Mesenchymal stem cell (in vitro differentiated cells and primary cell): Measurements from ENCODE around the gene PIP4K2A.
A peak's percentile ranks its signal among the peaks of the same experiment; 100 is the strongest.

Experiments used
- DNase-seq: peaks from one replicate; pipeline ENCODE4 v3.0.0-alpha.2; 2013
- H2AFZ ChIP-seq: one replicate; pipeline ENCODE4 v1.6.1; 2013; ENCODE audit warnings: low read depth, mild to moderate bottlenecking, control low read depth, inconsistent platforms, low read length, moderate library complexity
- H2AK5ac ChIP-seq: 2 replicates; pipeline ENCODE4 v1.6.1; 2013; ENCODE audit warnings: low read length, moderate library complexity, mild to moderate bottlenecking, inconsistent platforms; ENCODE audit not compliant: severe bottlenecking
- H2BK120ac ChIP-seq: one replicate; pipeline ENCODE4 v1.6.1; 2013; ENCODE audit warnings: low read depth, mild to moderate bottlenecking, inconsistent platforms, low read length, moderate library complexity
- H2BK12ac ChIP-seq, 2 experiments: one replicate each; pipeline ENCODE4 v1.6.1; 2013; ENCODE audit warnings: inconsistent platforms in 2 of 2, low read length in 2 of 2, mild to moderate bottlenecking in 2 of 2, moderate library complexity in 2 of 2, control low read depth in 1 of 2
- H2BK15ac ChIP-seq: one replicate; pipeline ENCODE4 v1.6.1; 2013; ENCODE audit warnings: mild to moderate bottlenecking, low read depth, inconsistent platforms; ENCODE audit not compliant: poor library complexity, severe bottlenecking
- H2BK5ac ChIP-seq: 2 replicates; pipeline ENCODE4 v1.6.1; 2013; ENCODE audit warnings: low read depth, mild to moderate bottlenecking, low read length, control low read depth, inconsistent platforms; ENCODE audit not compliant: poor library complexity, severe bottlenecking
- H3K14ac ChIP-seq, 2 experiments: one replicate each; pipeline ENCODE4 v1.6.1; 2013; ENCODE audit warnings: inconsistent platforms in 2 of 2, low read length in 2 of 2, control low read depth in 1 of 2, mild to moderate bottlenecking in 1 of 2, moderate library complexity in 1 of 2
- H3K18ac ChIP-seq, 2 experiments: one replicate each; pipeline ENCODE4 v1.6.1; 2013; ENCODE audit warnings: inconsistent platforms in 2 of 2, low read length in 2 of 2, control low read depth in 1 of 2, low read depth in 1 of 2, mild to moderate bottlenecking in 1 of 2
- H3K23ac ChIP-seq, 2 experiments: one replicate each; pipeline ENCODE4 v1.6.1; 2013; ENCODE audit warnings: inconsistent platforms in 2 of 2, low read length in 2 of 2, mild to moderate bottlenecking in 2 of 2, moderate library complexity in 2 of 2, control low read depth in 1 of 2
- H3K27ac ChIP-seq: 2 replicates; pipeline ENCODE4 v1.5.1; 2013; ENCODE audit warnings: mild to moderate bottlenecking, moderate library complexity, low read length, control low read depth, inconsistent platforms; ENCODE audit not compliant: poor library complexity, severe bottlenecking
- H3K27me3 ChIP-seq, 2 experiments: 2 replicates each; pipeline versions ENCODE4 v1.6.1 to v1.7.0; 2013; ENCODE audit warnings: low read length in 2 of 2, mild to moderate bottlenecking in 2 of 2, moderate library complexity in 2 of 2, control low read depth in 1 of 2, inconsistent platforms in 1 of 2; ENCODE audit not compliant: control insufficient read depth in 1 of 2, insufficient read depth in 1 of 2
- H3K36me3 ChIP-seq, 2 experiments: 2 replicates each; pipeline versions ENCODE4 v1.6.1 to v1.7.0; 2013; ENCODE audit warnings: low read length in 2 of 2, control low read depth in 1 of 2, inconsistent platforms in 1 of 2, low read depth in 1 of 2, mild to moderate bottlenecking in 1 of 2; ENCODE audit not compliant: insufficient read depth in 2 of 2, control insufficient read depth in 1 of 2
- H3K4ac ChIP-seq, 2 experiments: one replicate each; pipeline ENCODE4 v1.6.1; 2013; ENCODE audit warnings: inconsistent platforms in 2 of 2, low read length in 2 of 2, mild to moderate bottlenecking in 2 of 2, moderate library complexity in 2 of 2, control low read depth in 1 of 2, low read depth in 1 of 2
- H3K4me1 ChIP-seq: 2 replicates; pipeline ENCODE4 v1.6.1; 2013; ENCODE audit warnings: low read depth, low read length, control low read depth; ENCODE audit not compliant: control insufficient read depth, insufficient read depth
- H3K4me2 ChIP-seq: 2 replicates; pipeline ENCODE4 v1.6.1; 2013; ENCODE audit warnings: low read length, mild to moderate bottlenecking, inconsistent platforms; ENCODE audit not compliant: poor library complexity, severe bottlenecking
- H3K4me3 ChIP-seq, 2 experiments: 2 replicates each; pipeline versions ENCODE4 v1.5.1 to v1.7.0; 2013; ENCODE audit warnings: low read length in 2 of 2, mild to moderate bottlenecking in 2 of 2, control low read depth in 1 of 2, low read depth in 1 of 2; ENCODE audit not compliant: insufficient read depth in 1 of 2
- H3K79me1 ChIP-seq: replicated peaks from 2 replicates; pipeline ENCODE4 v1.6.1; 2013; ENCODE audit warnings: mild to moderate bottlenecking, control low read depth, low read length, inconsistent platforms; ENCODE audit not compliant: poor library complexity, severe bottlenecking
- H3K9ac ChIP-seq: 2 replicates; pipeline ENCODE4 v1.7.0; 2013; ENCODE audit warnings: mild to moderate bottlenecking, low read length, moderate library complexity
- H3K9me3 ChIP-seq: 2 replicates; pipeline ENCODE4 v1.7.0; 2013; ENCODE audit warnings: mild to moderate bottlenecking, low read length; ENCODE audit not compliant: control insufficient read depth
- H4K8ac ChIP-seq: one replicate; pipeline ENCODE4 v1.6.1; 2013; ENCODE audit warnings: inconsistent platforms, mild to moderate bottlenecking, low read length, moderate library complexity
- H4K91ac ChIP-seq: one replicate; pipeline ENCODE4 v1.6.1; 2013; ENCODE audit warnings: mild to moderate bottlenecking, low read length, inconsistent platforms
- WGBS: methylation state at CpG from one replicate; pipeline ENCODE4 v1.1.7; 2013; ENCODE audit warnings: mixed read lengths; 5-methylcytosine and 5-hydroxymethylcytosine counted together

The PIP4K2A gene

DNA sequence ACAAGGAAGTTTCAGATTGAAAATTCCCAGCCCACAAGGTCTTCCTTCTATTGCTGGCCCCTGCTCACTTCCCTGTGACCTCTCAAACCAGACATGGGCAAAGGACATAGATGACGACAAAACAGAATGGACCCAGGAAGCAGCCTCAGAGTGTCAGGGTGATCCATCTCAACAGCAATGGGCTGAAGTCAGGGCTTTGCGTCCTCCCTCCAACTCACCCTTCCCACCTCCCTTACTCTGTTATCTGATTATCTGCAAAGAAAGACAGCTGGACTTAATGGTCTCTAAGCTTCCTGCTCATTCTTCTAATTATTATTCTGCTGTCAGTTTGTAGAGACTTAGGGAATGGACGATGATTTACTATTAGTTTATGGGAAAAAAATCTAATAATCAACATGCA, 115.9 kb downstream of the PIP4K2A start:
- peaks cover 34% of the 10 kb centered on the region for H3K79me1 ChIP-seq
- no peak overlapping the region for H4K91ac ChIP-seq
- H4K8ac ChIP-seq, result no peak overlapping the region
- H3K36me3 ChIP-seq, result peaks cover 10 to 16% of the 10 kb centered on the region in 2 experiments
- H3K23ac ChIP-seq, result no peak overlapping the region
- H2AFZ ChIP-seq, result no peak overlapping the region
- no peak overlapping the region for H2BK120ac ChIP-seq
- no peak overlapping the region for H2BK12ac ChIP-seq
- H3K18ac ChIP-seq, result peak overlapping the region in 1 of 2 experiments; percentile 64
- H3K9me3 ChIP-seq, result no peaks in the 10 kb centered on the region
- H3K27ac ChIP-seq, result peak overlapping the region; percentile 51
- peak overlapping the region; percentile 15 for H3K9ac ChIP-seq
- H3K4ac ChIP-seq, result peak overlapping the region in 1 of 2 experiments; percentile 30
- peak; percentile 60 for DNase-seq
- H2AK5ac ChIP-seq, result peak overlapping the region; percentile 88
- H2BK15ac ChIP-seq, result no peak overlapping the region
- H3K4me2 ChIP-seq, result no peak overlapping the region
- 2% methylated on average over 2 of the region's 3 CpGs for WGBS
- no peaks in the 10 kb centered on the region for H3K27me3 ChIP-seq
- peaks cover 25% of the 10 kb centered on the region for H3K4me1 ChIP-seq
- no peak overlapping the region for H3K4me3 ChIP-seq
- no peak overlapping the region for H2BK5ac ChIP-seq
- peak overlapping the region in 1 of 2 experiments; percentile 5 for H3K14ac ChIP-seq

DNA sequence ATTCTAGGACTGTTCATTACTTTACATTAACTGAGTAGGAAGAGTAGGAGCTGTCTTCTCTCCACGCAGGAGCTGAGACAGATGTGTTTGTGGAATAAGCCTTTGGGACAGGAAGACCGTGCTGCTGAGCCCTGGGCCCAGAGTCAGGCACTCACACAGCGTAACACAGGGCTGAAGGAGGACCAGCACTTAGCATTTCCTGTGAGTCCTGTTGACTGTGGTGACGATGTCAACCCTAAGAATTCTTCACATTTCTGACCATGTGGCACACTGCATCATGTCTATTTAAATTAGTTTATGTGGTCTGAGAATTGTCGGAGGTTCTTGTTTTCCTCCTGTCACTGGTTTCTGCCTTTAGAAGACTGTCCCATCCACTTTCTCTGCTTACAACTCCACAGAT, 117.2 kb downstream of the PIP4K2A start:
- Histone ChIP-seq H2AK5ac (peak overlapping the region; percentile 19), H3K23ac (peak overlapping the region in 1 of 2 experiments; percentile 46), H3K14ac (peak overlapping the region in 1 of 2 experiments; percentile 74), H2BK5ac (no peak overlapping the region), H3K4me1 (peaks cover 25% of the 10 kb centered on the region), H3K27ac (no peak overlapping the region), H3K27me3 (no peaks in the 10 kb centered on the region), H2BK12ac (no peak overlapping the region), H3K79me1 (peaks cover 40% of the 10 kb centered on the region), H2BK15ac (no peak overlapping the region), H3K9ac (no peak overlapping the region), H4K8ac (no peak overlapping the region), H3K4ac (peak overlapping the region in 1 of 2 experiments; percentile 43), H3K4me3 (no peak overlapping the region), H2BK120ac (no peak overlapping the region), H2AFZ (peak overlapping the region; percentile 33), H4K91ac (no peak overlapping the region), H3K9me3 (no peaks in the 10 kb centered on the region), H3K4me2 (no peak overlapping the region), H3K36me3 (peaks cover 15 to 19% of the 10 kb centered on the region in 2 experiments), H3K18ac (peak overlapping the region in 1 of 2 experiments; percentile 21)
- DNase-seq, result peak; percentile 88
- 4% methylated on average over 3 of the region's 5 CpGs for WGBS

DNA sequence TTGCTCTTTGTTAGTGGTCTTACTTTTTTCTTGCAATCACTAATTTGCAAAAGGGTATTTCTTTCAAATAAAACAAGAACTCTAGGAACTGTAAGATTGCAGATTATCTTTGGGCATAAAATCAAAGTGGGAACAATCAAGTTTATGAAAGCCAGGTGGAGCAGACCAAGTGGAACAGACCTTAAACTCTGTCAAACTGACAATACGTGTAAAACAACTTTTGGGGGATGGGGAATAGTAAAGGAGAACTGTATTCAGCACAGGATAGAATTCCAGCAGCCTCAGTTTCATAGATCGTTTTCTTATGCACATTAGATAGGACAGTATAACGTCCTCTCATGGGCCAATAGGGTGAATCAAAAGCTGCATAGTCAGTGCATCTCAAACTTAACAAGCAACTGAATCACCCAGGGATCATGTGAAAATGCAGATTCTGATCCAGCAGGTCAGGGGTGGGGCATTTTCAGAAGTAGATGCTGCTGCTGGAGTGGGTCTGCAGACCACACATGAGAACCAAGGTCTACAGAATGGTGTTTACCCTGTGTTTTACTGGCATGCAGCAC, 120.7 kb downstream of the PIP4K2A start:
- no peak overlapping the region for H3K23ac ChIP-seq
- H4K91ac ChIP-seq, result no peak overlapping the region
- peaks cover 34% of the 10 kb centered on the region for H3K79me1 ChIP-seq
- H4K8ac ChIP-seq, result no peak overlapping the region
- H2BK12ac ChIP-seq, result no peak overlapping the region
- no peak overlapping the region for H3K4me2 ChIP-seq
- no peak for DNase-seq
- H3K36me3 ChIP-seq, result peaks cover 19 to 34% of the 10 kb centered on the region in 2 experiments
- H3K14ac ChIP-seq, result no peak overlapping the region
- H2BK15ac ChIP-seq, result no peak overlapping the region
- H3K9ac ChIP-seq, result no peak overlapping the region
- H2BK5ac ChIP-seq, result no peak overlapping the region
- H3K4me3 ChIP-seq, result no peak overlapping the region
- H3K27me3 ChIP-seq, result no peaks in the 10 kb centered on the region
- H3K4ac ChIP-seq, result no peak overlapping the region
- WGBS, result 100% methylated on average over 3 of the region's 3 CpGs
- H2AK5ac ChIP-seq, result no peak overlapping the region
- H3K4me1 ChIP-seq, result peaks cover 11% of the 10 kb centered on the region
- no peaks in the 10 kb centered on the region for H3K9me3 ChIP-seq
- no peak overlapping the region for H3K27ac ChIP-seq
- H2AFZ ChIP-seq, result no peak overlapping the region
- H2BK120ac ChIP-seq, result no peak overlapping the region
- no peak overlapping the region for H3K18ac ChIP-seq

DNA sequence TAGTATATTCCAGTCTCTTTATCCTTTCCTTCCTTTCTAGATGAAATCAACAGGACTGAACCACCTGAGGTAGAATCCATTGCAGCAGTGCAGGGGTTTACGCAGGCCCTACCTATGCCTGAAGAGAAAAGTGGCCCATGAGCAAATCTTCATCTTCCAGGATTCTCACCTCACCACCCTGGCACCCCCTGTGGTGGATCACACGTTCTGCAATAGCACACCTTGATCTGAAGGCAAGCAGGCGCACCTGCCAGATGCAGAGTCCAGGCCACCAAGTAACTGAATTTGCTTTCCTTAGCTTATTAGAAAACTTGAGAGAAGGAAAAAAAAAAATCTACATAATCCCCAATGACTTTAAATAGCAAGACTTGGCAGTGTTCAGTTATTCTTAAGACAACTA, 121.4 kb downstream of the PIP4K2A start:
- Histone ChIP-seq H3K4me1 (peaks cover 7% of the 10 kb centered on the region), H3K9ac (no peak overlapping the region), H3K4me3 (no peak overlapping the region), H3K14ac (no peak overlapping the region), H2BK5ac (no peak overlapping the region), H3K4ac (no peak overlapping the region), H3K27me3 (no peaks in the 10 kb centered on the region), H4K8ac (no peak overlapping the region), H3K27ac (no peak overlapping the region), H4K91ac (no peak overlapping the region), H3K18ac (no peak overlapping the region), H3K9me3 (no peaks in the 10 kb centered on the region), H2BK120ac (no peak overlapping the region), H2BK15ac (no peak overlapping the region), H3K23ac (no peak overlapping the region), H2AFZ (no peak overlapping the region), H3K4me2 (no peak overlapping the region), H2BK12ac (no peak overlapping the region), H3K36me3 (peaks cover 19 to 39% of the 10 kb centered on the region in 2 experiments), H2AK5ac (no peak overlapping the region), H3K79me1 (peaks cover 34% of the 10 kb centered on the region)
- WGBS, result 100% methylated on average over 2 of the region's 3 CpGs
- DNase-seq, result no peak
